Gastroesophageal sphincter (tissue), 4 donors: ENCODE measurements around the gene MARCKSL1. TPM values are rescaled to one million over a fixed set of nuclear protein-coding genes. Genes with fewer than 3 reads are reported as not detected.

Experiments used
- ATAC-seq: fragments of 150-250 bp; one replicate; pipeline ENCODE4 v1.9.1; 2016; ENCODE audit warnings: mild to moderate bottlenecking, moderate library complexity
- H3K27ac ChIP-seq, 4 donors: fragments of 200-600 bp; sonication (generic) in 3 of 4; 1 replicate in 3 of 4; 2 replicates in 1 of 4; pipeline ENCODE4 v1.5.1; 2016 to 2019
- H3K27me3 ChIP-seq: fragments of 200-600 bp; sonication (generic); one replicate; pipeline ENCODE4 v1.5.1; 2019
- H3K36me3 ChIP-seq, 2 donors: fragments of 200-600 bp; sonication (generic); one replicate each; pipeline ENCODE4 v1.5.1; 2019; ENCODE audit warnings: control low read depth in 1 of 2
- H3K4me1 ChIP-seq, 3 donors: fragments of 200-600 bp; sonication (generic); 1 replicate in 2 of 3; 2 replicates in 1 of 3; pipeline ENCODE4 v1.5.1; 2016 to 2019; ENCODE audit warnings: control low read depth in 2 of 3
- H3K4me3 ChIP-seq, 2 donors: fragments of 200-600 bp; sonication (generic); one replicate each; pipeline ENCODE4 v1.5.1; 2019; ENCODE audit warnings: mild to moderate bottlenecking in 1 of 2, moderate library complexity in 1 of 2
- H3K9me3 ChIP-seq, 3 donors: fragments of 200-600 bp; sonication (generic); one replicate each; pipeline ENCODE4 v1.5.1; 2017 to 2019; ENCODE audit warnings: control low read depth in 2 of 3
- EP300 ChIP-seq: sonication (generic); formaldehyde crosslinking; IDR thresholded peaks from one replicate; pipeline ENCODE4 v1.6.1; 2017; ENCODE audit warnings: antibody characterized with exemption, mild to moderate bottlenecking
- POLR2A ChIP-seq, 2 donors: fragments of 450-650 bp; IDR thresholded peaks; one replicate each; pipeline ENCODE4 v1.6.1; 2017; ENCODE audit warnings: antibody characterized with exemption in 2 of 2, mild to moderate bottlenecking in 2 of 2, moderate library complexity in 1 of 2
- POLR2AphosphoS5 ChIP-seq: sonication (generic); formaldehyde crosslinking; IDR thresholded peaks from one replicate; pipeline ENCODE4 v1.6.1; 2017; ENCODE audit warnings: antibody characterized with exemption
- whole genome bisulfite sequencing, 2 donors: methylation state at CpG; one replicate each; pipeline ENCODE4 v1.1.5; 2018; ENCODE audit warnings: low coverage in 1 of 2; 5-methylcytosine and 5-hydroxymethylcytosine counted together
- total RNA-seq, 4 donors: library from RNA; depleted of rRNA; stranded (reverse); fragments of >200 nt; gene quantifications; one replicate each; pipeline ENCODE4 v1.1.0, GENCODE V29; 2016
- TF ChIP-seq, protein P1 (sequence below), 4 experiments: fragments of 200-600 bp in 2 of 4; fragments of 450-650 bp in 2 of 4; sonication (generic) in 1 of 4; IDR thresholded peaks; one replicate each; pipeline ENCODE4 v1.5.1; 2017 to 2019; ENCODE audit warnings: antibody characterized with exemption in 4 of 4, mild to moderate bottlenecking in 2 of 4, moderate library complexity in 2 of 4

Gene MARCKSL1, protein sequence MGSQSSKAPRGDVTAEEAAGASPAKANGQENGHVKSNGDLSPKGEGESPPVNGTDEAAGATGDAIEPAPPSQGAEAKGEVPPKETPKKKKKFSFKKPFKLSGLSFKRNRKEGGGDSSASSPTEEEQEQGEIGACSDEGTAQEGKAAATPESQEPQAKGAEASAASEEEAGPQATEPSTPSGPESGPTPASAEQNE
- total RNA-seq, result 1 to 10 TPM; 4.0 to 9.0 (median 7.4) TPM

- no peaks in the 10 kb centered on the region for H3K27me3 ChIP-seq
- peaks cover 0 to 26% of the 10 kb centered on the region in 2 donors for H3K36me3 ChIP-seq
- H3K9me3 ChIP-seq, result no peaks in the 10 kb centered on the region
- ATAC-seq, result peak; percentile 78
- H3K27ac ChIP-seq, result peak within 1 kb of the TSS in 3 of 4 donors; percentile 62 to 82 (median 67)
- TF ChIP-seq, protein P1, sequence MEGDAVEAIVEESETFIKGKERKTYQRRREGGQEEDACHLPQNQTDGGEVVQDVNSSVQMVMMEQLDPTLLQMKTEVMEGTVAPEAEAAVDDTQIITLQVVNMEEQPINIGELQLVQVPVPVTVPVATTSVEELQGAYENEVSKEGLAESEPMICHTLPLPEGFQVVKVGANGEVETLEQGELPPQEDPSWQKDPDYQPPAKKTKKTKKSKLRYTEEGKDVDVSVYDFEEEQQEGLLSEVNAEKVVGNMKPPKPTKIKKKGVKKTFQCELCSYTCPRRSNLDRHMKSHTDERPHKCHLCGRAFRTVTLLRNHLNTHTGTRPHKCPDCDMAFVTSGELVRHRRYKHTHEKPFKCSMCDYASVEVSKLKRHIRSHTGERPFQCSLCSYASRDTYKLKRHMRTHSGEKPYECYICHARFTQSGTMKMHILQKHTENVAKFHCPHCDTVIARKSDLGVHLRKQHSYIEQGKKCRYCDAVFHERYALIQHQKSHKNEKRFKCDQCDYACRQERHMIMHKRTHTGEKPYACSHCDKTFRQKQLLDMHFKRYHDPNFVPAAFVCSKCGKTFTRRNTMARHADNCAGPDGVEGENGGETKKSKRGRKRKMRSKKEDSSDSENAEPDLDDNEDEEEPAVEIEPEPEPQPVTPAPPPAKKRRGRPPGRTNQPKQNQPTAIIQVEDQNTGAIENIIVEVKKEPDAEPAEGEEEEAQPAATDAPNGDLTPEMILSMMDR (IDR thresholded peaks at IDR 0.05), result no peak
- TF ChIP-seq POLR2A (IDR thresholded peaks at IDR 0.05) (peak; percentile 71 to 88), EP300 (no peak), POLR2AphosphoS5 (peak; percentile 66)
- peaks cover 0 to 47% (median 17%) of the 10 kb centered on the region in 3 donors for H3K4me1 ChIP-seq
- WGBS, 2 donors, result no CpG with 5 or more reads among the region's 95 CpGs
- peak within 1 kb of the TSS; percentile 47 to 73 for H3K4me3 ChIP-seq
These were observed at the start of gene MARCKSL1 for GRCh38 chr1:32335790-32336590. MARCKSL1 (minus strand) TSS chr1:32336233; CDS start chr1:32336033, 200 bp downstream.

DNA sequence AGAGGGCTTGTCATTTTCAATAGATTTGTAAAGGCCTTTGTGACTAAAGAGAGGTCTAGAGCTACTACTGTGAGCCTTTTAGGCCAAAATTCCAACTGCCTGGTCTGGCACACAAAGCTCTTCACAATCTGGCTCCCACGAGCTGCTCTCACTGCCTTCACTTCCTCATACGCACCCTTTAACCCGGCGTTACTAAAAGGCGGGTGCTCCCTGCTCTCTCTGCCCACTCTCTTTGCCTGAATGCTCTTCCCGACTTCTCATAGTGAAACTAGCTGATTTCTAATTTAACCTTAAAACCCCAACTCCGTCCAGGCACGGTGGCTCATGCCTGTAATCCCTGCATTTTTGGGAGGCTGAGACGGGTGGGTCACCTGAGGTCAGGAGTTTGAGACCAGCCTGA, 44.0 kb upstream of the MARCKSL1 start:
- Histone ChIP-seq H3K4me3 (no peak overlapping the region), H3K27me3 (no peaks in the 10 kb centered on the region), H3K4me1 (no peaks in the 10 kb centered on the region), H3K27ac (no peak overlapping the region), H3K36me3 (peaks cover 0 to 100% of the 10 kb centered on the region in 2 donors), H3K9me3 (no peaks in the 10 kb centered on the region)
- TF ChIP-seq, protein P1 (IDR thresholded peaks at IDR 0.05), result no peak
- no peak for TF ChIP-seq POLR2A (IDR thresholded peaks at IDR 0.05)
- no peak for TF ChIP-seq EP300
- no peak for TF ChIP-seq POLR2AphosphoS5
- no peak for ATAC-seq
- WGBS, 2 donors, result 84 to 93% methylated on average over 5 to 6 of the region's 9 CpGs

- peaks cover 0 to 100% of the 10 kb centered on the region in 2 donors for H3K36me3 ChIP-seq
- 85 to 91% methylated on average over 5 to 11 of the region's 12 CpGs for WGBS, 2 donors
- H3K27ac ChIP-seq, result no peak overlapping the region
- H3K4me3 ChIP-seq, result no peak overlapping the region
- TF ChIP-seq EP300, result no peak
- TF ChIP-seq, protein P1 (IDR thresholded peaks at IDR 0.05), result no peak
- no peak for TF ChIP-seq POLR2A (IDR thresholded peaks at IDR 0.05)
- no peak for TF ChIP-seq POLR2AphosphoS5
- H3K27me3 ChIP-seq, result no peaks in the 10 kb centered on the region
- no peaks in the 10 kb centered on the region for H3K9me3 ChIP-seq
- ATAC-seq, result no peak
- no peaks in the 10 kb centered on the region for H3K4me1 ChIP-seq
These were observed 41.6 kb upstream of the MARCKSL1 start for GRCh38 chr1:32377541-32378220.

DNA sequence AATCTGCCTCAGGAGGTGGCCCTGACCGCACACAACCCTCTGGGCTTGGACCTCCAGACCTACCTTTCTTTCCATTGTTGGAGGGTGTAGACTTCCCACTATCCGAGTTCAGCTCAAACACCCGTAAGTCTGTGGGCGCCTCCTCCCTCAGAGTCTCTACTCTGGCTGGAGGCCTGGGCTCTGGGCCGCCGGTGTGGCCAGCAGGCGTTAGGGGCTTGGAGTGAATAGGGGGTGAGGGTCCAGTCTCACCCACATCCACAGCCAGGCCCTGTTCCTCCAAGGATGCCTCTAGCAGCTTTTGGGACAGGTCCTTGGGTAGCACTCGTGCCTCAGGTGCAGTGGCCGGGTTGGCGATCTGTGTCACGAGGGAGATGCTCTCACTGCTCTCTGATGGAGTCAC, 40.2 kb upstream of the MARCKSL1 start:
- no peak overlapping the region for H3K4me3 ChIP-seq
- H3K27ac ChIP-seq, result no peak overlapping the region
- H3K9me3 ChIP-seq, result no peaks in the 10 kb centered on the region
- H3K27me3 ChIP-seq, result no peaks in the 10 kb centered on the region
- H3K36me3 ChIP-seq, result peaks cover 0 to 100% of the 10 kb centered on the region in 2 donors
- no peak for ATAC-seq
- 94 to 95% methylated on average over 2 to 3 of the region's 11 CpGs for WGBS, 2 donors
- no peaks in the 10 kb centered on the region for H3K4me1 ChIP-seq
- no peak for TF ChIP-seq EP300
- TF ChIP-seq POLR2AphosphoS5, result no peak
- no peak for TF ChIP-seq POLR2A (IDR thresholded peaks at IDR 0.05)
- TF ChIP-seq, protein P1 (IDR thresholded peaks at IDR 0.05), result no peak
